VCaP (cell line): Measurements from ENCODE around the gene USP22.
A peak's percentile ranks its signal among the peaks of the same experiment; 100 is the strongest.

Experiments
- H3K27ac ChIP-seq: fragments of 450-650 bp; 2 replicates; pipeline ENCODE4 v1.5.1; 2017
- TF ChIP-seq, protein P1 (sequence below): fragments of 450-650 bp; conservative IDR thresholded peaks from 2 replicates; pipeline ENCODE4 v1.5.1; 2017; ENCODE audit warnings: mild to moderate bottlenecking, moderate library complexity

The USP22 gene

DNA sequence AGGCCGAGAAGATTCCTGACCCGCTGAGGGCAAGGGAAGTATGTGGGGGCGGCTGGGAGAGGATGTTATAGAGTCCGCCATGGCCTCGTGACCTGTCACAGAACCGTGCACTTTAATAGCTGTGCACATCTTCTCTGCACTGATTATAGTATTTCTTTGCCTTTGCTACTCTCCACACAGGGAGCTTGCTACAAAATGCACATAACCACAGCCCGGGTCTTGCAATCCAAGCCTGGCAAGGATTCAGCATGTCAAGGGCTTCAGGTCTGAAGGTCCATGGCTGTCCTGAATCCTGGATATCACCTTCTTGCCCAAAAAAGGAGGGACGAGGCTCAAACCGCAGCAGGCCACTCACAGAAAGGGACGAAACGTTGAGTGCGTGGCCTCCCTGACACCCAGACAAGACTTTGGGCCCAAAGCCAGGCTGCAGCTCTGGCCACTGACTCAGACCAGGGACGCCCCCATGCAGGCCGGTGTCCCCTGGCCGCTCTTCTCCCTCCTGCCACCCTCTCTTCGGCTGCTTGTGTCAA, 43.7 kb downstream of the USP22 start:
- peak overlapping the region; percentile 72 for H3K27ac ChIP-seq
- TF ChIP-seq, protein P1, sequence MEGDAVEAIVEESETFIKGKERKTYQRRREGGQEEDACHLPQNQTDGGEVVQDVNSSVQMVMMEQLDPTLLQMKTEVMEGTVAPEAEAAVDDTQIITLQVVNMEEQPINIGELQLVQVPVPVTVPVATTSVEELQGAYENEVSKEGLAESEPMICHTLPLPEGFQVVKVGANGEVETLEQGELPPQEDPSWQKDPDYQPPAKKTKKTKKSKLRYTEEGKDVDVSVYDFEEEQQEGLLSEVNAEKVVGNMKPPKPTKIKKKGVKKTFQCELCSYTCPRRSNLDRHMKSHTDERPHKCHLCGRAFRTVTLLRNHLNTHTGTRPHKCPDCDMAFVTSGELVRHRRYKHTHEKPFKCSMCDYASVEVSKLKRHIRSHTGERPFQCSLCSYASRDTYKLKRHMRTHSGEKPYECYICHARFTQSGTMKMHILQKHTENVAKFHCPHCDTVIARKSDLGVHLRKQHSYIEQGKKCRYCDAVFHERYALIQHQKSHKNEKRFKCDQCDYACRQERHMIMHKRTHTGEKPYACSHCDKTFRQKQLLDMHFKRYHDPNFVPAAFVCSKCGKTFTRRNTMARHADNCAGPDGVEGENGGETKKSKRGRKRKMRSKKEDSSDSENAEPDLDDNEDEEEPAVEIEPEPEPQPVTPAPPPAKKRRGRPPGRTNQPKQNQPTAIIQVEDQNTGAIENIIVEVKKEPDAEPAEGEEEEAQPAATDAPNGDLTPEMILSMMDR: no peak

DNA sequence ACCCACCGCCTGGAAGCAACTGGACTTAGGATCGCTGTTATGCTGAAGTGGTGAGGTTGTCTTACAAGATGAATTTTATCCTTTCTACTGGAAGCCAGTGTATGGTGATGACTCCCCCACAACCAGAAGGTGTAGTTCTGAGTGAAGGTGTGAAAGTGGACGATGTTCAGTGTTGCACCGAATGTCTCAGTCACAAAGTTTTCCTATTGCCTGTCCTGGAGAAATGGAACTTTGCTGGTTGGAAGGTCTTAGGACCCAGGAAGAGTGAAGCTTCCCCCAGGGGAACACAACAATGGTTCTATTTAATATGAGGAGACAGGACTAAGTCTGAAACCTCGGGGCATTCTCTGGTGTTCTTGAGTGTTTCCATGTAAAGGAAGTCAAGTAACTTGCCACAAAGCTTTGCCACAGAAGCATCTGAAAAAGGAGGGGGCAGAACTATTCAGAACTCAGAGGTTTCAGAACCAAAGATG, 44.2 kb downstream of the USP22 start:
- peak overlapping the region; percentile 72 for H3K27ac ChIP-seq
- TF ChIP-seq, protein P1: no peak

DNA sequence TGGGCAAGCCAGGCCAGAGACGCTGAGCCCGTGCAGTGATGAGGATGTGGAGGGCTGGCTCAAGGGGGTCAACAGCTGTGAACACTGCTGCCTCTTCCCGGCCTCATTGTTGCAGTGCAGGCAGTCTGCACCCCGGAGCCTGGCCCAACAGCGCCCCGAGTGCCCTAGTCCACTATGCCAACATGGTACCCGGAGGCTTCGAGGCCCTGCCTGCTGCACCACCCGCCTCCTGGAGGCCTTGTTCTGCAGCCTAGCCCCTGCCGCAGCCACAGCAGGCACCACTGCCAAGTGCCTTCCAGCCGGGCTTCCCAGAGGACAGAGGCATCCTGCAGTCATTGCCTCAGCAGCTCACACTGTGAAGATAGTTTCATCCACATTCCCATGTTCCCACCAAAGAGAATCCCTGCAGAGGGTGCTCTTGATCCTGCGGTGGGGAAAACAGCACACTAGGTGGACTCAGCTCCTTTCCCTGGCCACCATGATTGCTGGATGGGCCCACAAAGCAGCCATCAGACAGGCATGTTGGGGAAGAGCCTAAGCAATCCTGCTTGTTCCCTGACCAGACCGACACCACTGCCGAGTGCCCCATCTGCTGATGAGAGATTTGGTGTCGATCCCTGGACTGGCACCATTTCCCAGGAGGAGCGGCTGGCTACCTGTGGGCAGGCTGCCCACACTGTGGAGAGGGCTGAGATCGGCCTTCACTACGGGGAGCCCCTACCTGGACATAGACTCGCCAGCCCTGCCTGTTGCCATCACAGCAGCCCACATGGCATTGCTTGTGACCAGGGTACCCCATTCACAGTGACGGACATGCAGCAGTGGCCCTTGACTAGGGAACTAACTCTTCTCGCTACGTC, 44.9 kb downstream of the USP22 start:
- no peak overlapping the region for H3K27ac ChIP-seq
- TF ChIP-seq, protein P1: no peak

DNA sequence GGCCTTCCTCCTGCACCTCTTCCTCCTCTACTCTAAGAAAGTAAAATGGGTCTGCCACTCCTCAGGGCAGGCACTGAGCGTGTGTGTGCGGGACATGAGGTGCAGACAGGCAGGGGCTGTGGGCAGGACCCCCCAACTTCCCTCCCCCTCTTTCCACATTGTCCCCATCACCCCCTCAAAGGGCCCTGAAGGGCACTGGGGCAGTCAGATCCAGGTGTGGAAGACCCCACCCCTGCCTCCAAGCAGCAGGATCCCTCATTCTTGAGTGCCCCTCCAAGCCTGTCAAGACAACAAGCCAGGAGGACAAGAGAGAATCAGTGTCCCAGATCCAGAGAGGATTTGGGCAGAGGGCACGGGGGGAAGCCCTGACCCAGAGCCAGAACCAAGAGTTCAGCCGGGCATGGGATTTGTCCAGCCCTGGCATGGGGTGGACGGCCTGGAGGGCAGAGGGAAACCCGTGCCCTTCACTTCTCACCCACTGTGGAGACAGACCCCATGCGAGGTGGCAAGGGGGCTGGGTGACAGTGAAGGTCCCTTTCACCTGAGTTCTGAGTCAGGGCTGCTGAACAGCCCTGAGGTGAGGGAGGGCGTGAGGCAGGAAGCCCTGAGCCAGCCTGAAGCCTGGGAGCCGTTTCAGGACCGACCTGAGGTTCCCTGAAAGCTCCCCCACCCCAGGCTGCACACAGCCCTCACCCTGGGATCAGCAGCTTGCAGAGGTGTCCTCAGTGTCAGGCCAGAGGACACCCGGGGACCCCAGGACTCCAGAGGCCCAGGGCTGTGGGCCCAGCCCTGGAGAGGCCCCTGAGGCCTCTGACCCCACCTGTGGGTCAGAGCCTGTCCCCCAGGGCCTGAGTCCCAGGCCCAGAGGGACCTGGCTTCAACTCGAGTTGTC, 45.8 kb downstream of the USP22 start:
- TF ChIP-seq, protein P1: no peak
- no peak overlapping the region for H3K27ac ChIP-seq

DNA sequence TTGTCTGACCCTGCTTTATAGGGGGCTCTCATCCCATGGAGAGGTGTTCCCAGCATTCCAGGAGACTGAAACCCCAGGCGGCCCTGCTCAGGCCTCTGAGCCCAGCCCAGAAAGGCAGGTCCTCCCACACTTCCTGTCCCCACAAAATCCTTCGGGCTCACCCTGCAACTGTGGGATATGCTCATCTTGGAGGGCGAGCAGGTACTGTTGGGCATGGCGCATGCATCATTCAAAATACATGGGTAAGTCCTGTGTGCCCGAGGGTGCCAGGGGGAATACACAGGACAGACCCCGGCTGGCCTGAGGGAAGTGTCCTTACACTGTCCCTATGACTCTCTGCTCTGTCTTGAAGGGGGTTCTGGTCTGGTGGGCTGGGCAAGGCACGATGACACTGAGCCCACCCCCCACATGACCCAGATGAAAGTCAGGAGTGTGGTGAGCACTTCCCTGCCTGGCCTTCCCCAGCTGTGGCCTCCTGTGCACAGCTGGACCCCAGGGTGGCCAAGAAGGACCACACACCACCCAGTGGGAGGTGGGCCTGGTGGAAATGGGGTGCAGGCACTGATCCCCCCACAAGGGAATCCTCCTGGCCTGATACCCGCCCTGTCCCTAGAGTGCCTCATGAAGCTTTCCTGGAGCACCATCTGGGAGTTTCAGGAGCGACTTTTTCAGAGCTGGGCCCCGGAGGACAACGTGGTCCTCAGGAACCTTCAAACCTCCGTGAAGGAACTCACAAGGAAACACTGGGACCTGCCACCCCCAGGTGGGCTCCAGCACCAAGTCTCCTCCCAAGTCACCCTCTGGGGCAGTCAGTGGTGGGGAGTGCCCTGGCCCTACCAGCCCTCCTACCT, 46.7 kb downstream of the USP22 start:
- TF ChIP-seq, protein P1: no peak

DNA sequence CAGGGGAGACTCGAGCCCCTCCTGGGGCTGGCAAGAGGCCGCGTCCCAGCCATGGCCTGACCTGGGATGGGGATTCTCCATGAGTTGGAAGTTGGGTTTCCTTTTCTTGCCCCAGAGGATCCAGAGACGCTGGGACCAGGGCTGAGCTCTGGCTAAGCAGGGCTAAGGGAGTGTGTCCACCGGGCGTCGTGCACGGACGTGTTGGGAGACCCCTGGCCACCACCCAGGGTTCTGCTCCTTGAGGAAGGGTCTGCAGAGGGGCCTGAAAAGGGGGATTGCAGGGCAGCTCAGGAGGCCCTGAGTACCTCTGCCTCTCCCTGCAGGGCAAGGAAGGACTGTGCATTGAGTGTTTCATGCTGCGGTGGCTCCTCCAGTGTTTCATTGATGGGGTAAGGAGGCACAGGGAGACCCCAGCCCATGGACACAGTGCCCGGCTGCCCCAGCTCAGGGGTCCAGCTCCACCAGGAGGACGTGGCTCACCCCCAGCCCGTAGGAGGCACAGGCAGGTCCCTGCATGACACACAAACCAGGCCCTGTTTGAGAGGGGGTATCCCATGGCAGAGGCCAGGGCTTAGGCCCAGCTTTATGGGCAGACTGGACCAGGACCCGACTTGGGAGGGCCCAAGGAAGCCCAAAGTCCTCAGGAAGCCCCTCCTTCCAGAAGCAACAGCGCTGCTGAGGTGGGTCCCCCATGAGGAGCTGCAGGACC, 47.5 kb downstream of the USP22 start:
- no peak overlapping the region for H3K27ac ChIP-seq
- TF ChIP-seq, protein P1: no peak

More for the DNA sequence above, 46.7 kb downstream of the USP22 start:
- H3K27ac ChIP-seq: no peak overlapping the region
